ENCODE measurements around the gene FMN2.
"Not testable (repeated sequence)": the region's sequence is repeated elsewhere in the genome, so short reads cannot be mapped to it uniquely, and the experiment has no call there.

Gene FMN2

DNA sequence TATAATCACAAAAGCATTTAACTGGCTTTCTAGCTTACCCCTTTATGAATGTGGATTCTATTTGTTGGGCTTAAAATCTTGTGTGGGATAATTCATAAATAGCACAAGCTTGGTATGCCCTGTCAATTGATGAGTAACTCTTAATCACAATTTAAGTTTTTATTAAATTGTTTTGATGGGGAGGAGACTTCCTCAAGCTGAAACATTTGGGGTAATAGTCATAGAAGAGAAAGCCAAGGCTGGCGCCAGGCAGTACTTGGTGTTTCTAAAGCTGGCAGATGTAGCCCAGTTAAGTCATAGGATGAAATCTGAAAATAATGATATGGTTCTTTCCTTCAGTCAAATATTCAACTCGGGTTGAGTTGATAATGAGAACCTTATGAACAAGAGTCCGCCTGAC lies 167.2 kb downstream of the FMN2 start:
- no peak for DNase-seq

DNA sequence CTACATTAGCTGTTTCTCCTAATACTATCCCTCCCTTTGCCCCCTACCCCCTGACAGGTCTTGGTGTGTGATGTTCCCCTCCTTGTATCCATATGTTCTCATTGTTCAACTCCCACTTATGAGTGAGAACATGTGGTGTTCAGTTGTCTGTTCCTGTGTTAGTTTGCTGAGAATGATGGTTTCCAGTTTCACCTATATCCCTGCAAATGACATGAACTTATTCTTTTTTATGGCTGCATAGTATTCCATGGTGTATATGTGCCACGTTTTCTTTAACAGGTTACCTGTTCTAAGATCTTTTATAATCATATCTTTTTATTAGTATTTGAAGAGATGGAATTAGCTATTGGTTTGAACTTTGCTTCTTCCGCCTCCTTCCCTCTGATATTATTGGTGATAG lies 172.8 kb downstream of the FMN2 start:
- DNase-seq, result not testable (repeated sequence)

- DNase-seq, result no peak
Observed at GRCh38 chr1:240271081-240271480, 179.4 kb downstream of the FMN2 start.

- no peak for DNase-seq
Observed at GRCh38 chr1:240274569-240274968, 182.9 kb downstream of the FMN2 start.

DNA sequence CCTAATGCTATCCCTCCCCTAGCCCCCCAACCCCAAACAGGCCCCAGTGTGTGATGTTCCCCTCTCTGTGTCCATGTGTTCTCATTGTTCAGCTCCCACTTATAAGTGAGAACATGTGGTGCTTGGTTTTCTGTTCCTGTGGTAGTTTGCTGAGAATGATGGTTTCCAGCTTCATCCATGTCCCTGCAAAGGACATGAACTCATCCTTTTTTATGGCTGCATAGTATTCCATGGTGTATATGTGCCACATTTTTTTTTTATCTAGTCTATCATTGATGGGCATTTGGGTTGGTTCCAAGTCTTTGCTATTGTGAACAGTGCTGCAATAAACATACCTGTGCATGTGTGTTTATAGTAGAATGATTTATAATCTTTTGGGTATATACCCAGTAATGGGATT lies 183.5 kb downstream of the FMN2 start:
- DNase-seq, result not testable (repeated sequence)

DNA sequence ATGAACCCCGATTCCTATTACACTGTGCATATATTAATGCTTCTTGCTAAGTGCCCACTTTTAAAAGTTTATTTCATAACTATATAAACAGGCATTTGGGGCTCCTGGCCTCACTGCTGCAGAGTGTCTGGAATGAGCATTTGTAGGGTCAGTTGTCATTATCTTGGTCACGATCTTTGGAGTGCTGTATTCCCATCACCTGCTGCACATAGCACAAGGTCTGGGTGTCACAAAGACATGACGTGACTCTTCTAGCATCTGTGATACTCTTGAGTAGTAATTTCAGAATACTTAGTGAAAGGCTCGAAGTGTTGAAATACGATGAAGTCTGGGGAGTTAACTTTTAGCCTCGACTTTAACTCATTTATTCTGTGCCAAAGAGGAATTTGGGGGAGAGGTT lies 186.4 kb downstream of the FMN2 start:
- DNase-seq, result no peak

GRCh38 chr1:240280560-240281322 lies 189.1 kb downstream of the FMN2 start:
- no peak for DNase-seq

DNA sequence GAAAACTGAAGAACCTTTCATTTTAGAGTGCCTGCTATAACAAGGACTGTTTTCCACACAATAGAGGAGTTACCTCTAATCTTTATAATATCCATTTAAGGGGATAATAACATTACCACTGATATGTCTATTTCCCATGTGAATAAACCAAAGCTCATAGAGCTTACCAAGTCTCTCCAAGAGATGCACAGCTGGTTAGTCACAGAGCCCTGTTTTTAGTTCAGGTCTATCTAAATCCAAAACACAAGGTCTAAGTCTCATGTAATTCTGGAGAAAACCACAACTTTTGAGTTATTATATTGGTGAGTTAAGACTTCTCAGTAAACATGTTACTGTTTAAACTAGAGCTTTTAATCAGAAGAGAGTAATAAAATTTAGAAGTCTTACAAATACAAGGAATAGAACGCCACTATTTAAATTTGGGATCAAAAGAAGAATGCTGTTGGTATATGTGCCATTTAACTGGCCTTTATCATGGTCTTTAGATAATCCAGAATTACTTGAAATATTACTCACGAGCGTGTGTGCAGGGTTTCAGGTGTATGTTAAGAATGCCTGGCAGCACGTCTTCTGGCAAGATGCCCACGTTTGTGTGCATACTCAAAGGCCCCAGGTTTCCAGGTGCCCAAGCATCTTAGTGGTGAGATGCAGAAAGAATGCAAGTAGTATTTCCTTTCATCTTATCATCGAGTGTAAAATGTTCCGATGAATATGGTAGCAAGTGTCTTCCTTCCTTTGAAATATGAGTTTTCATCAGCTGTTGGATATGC lies 190.6 kb downstream of the FMN2 start:
- no peak for DNase-seq

- no peak for DNase-seq
Observed at GRCh38 chr1:240284656-240285414, 193.2 kb downstream of the FMN2 start.

GRCh38 chr1:240285540-240285939 lies 193.9 kb downstream of the FMN2 start:
- no peak for DNase-seq

DNA sequence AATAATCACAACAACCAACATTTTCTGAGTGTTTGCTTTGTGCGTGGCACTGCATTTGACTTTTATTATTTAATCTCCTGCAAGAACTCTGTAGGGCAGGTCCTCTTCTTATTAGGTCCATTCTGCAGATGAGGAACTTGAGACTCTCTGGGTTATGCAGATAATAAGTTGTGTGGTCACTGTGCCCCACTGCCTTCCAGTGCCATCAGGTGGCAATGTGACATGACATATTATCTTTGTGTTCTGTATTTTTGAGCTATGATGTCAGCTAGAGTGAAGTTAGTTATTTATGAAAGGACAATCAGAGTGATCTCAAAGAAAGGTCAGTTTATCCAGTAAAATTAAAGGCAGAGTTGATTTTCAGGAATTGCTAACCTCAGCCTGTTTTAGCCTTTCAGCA lies 196.0 kb downstream of the FMN2 start:
- no peak for DNase-seq

DNA sequence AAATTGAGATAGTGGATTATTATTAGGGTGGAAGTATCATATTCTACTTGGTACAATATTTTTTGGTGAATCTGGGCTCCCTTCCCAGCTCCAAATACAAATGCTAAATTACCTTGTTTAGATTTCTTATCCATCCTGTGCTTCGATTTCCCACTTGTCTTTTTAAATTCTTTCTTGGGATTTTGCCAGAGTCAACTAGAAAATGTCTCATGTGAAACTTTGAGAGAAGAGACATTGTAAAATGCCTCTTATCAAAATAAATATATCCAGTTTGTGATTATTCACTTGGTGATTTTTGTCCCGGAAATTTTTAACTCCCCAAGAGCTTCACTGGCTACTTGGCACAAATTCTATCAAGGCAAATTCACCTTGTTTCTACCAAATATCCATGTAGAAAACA lies 202.0 kb downstream of the FMN2 start:
- no peak for DNase-seq

- DNase-seq, result no peak
Observed at GRCh38 chr1:240294566-240294965, 202.9 kb downstream of the FMN2 start.

DNA sequence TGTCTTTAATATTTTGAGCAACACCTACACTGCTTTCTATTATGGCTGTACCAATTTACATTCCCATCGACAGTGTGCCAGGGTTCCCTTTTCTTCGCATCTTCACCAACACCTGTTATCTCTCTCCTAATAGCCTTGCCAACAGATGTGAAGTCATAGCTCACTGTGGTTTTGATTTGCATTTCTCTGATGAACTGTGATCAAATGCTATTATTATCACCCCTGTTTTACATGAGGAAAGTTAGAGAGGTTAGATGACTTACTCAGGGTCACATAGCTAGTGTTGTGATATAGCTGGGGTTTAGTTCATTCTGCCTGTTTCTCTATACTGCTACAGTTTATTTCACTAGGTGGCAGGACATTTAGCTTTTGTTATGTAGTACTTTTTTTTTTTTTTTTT lies 204.1 kb downstream of the FMN2 start:
- no peak for DNase-seq

- no peak for DNase-seq
Observed at GRCh38 chr1:240304466-240304865, 212.8 kb downstream of the FMN2 start.

- no peak for DNase-seq
Observed at GRCh38 chr1:240306673-240307072, 215.0 kb downstream of the FMN2 start.

GRCh38 chr1:240308096-240308495 lies 216.4 kb downstream of the FMN2 start:
- no peak for DNase-seq

DNA sequence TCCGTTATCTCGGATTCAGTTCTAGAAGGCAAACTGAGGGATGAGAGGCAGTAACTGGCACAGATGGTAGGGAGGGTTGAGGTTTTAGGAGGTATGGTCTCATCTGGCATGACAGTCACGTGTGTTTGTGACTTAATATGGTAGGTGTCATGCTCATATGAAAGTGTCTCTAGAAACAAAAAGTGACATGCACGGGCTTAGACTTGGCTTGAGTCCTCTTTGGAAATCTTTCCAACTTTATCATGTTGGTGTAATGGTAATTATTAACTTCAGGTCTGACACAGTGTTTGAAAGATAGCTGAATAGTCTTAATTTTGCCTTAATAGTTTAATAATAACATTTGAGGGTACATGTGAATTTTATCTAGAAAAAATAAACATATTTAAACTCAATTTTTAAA lies 218.1 kb downstream of the FMN2 start:
- DNase-seq, result no peak

DNA sequence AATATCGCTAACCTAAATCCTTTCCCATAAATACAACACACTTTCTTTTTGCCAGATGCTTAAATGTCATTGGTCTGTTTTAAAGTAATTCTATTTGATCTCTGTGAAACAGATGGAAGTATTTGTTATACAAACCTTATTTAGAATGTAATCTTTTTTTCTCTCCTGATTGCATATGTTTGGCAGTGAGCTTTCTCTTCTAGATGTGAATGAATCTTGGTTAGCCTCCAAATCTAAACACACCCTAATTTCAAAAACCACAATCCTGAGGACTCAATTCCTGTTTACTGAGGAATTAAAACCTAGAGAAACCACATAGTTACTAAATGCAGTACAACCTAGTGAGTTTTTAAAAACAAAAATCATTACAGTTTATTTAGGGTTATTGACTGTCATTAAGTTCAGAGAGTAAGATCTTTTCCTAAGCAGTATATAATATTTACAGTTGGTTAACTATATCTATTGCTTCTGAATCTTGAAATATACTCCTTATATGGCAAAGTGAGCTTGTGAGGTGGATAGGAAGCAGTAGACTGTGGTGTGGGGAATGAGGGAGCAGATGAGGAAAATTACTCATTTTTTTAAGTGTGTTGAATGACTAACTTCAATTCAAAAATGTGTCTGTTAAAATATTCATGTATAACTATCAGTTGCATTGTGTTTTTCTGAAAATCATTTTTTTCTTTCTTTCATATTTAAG lies 218.7 kb downstream of the FMN2 start:
- no peak for DNase-seq

GRCh38 chr1:240312872-240313271 lies 221.2 kb downstream of the FMN2 start:
- DNase-seq, result no peak

- DNase-seq, result no peak
Observed at GRCh38 chr1:240314845-240315801, 223.4 kb downstream of the FMN2 start.

DNA sequence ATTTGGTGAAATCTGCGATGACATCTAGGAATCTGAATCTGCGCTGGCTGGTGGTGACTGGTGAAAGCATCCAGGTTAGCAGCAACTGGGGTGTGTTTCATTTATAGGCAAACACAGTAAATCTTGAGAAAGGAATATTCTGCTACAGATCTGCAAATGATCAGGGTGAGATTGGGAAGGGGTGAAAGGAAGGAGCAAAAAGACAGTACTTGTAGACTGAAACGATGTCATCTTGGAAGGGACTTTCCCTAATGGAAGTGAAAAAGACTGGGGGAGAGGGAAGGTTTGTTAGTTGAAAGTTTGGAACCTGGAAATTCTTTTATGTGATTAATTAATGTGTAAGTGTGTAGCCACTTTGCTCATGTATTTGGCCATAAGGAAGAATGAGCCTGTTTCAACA lies 228.3 kb downstream of the FMN2 start:
- DNase-seq, result no peak
